GM12801 (cell line): ENCODE measurements around the gene HDAC10.

Experiments used
- TF ChIP-seq, protein P1 (sequence below): IDR thresholded peaks from one replicate; pipeline ENCODE4 v1.5.1; 2011; ENCODE audit warnings: control low read depth; ENCODE audit not compliant: insufficient read length; ENCODE audit errors: extremely low read depth

The HDAC10 gene

DNA sequence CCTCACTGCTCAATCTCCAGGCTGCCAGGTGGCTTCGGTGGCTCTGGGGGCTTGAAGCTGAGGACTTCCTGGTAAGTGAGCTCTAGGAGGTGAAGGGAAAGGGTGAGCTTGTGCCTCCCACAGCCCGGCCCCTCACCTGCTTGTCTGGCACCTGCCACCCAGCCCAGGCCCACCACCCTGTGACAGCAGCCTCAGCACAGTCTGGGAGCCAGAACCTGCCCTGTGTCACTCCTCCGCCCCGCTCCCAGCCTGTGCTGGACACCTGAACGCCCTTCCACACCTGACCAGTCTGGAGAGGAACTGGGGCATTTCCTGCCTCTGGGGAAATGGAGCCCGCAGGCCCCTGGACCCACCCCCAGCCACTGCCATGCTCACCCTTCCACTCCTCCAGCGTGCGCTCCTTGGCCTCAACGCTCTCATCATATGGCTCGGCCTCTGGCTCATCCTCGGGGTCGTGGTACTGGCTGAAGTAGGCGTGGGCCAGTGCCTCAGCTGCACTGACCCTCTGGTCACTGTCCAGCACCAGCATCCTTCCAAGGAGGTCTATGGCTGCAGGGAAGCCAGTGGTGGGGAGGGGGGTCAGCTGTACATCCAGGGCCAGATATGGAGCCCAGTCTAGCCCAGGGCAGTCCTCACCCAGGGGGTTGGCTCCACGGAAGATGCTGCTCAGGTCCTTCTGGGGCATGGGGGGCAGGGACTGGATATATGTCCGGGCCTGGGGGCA lies 14.0 kb upstream of the HDAC10 start:
- TF ChIP-seq, protein P1, sequence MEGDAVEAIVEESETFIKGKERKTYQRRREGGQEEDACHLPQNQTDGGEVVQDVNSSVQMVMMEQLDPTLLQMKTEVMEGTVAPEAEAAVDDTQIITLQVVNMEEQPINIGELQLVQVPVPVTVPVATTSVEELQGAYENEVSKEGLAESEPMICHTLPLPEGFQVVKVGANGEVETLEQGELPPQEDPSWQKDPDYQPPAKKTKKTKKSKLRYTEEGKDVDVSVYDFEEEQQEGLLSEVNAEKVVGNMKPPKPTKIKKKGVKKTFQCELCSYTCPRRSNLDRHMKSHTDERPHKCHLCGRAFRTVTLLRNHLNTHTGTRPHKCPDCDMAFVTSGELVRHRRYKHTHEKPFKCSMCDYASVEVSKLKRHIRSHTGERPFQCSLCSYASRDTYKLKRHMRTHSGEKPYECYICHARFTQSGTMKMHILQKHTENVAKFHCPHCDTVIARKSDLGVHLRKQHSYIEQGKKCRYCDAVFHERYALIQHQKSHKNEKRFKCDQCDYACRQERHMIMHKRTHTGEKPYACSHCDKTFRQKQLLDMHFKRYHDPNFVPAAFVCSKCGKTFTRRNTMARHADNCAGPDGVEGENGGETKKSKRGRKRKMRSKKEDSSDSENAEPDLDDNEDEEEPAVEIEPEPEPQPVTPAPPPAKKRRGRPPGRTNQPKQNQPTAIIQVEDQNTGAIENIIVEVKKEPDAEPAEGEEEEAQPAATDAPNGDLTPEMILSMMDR: no peak

DNA sequence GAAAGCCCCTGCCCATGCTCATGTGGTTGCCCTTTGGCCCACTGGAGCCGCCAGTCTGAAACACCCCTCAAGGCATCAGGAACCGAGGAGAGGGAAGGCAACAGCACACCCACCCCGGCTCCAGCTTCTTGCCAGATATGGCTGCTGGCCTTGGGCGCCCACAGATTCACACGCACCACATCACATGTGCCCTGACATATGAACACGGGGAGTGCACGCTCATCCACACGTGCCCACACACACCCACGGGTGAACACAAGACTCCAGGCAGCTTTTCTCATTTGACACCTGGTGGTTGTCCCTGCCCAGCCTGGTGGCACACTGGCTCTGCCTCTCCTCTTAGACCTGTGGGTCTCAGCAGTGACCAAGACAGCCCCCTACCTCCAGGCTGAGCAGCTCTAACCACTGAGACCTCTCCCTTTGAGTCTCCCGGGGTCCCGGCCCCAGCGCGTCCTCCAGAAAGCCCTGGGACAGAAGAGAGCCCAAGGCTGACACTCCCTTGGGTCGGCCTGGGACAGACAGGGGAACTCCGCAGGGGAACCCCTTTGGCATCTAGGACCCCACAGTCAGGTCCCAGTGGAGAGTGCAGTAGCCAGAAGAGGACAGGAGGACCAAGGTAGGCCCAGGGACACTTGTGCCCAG lies 13.2 kb upstream of the HDAC10 start:
- TF ChIP-seq, protein P1: no peak

DNA sequence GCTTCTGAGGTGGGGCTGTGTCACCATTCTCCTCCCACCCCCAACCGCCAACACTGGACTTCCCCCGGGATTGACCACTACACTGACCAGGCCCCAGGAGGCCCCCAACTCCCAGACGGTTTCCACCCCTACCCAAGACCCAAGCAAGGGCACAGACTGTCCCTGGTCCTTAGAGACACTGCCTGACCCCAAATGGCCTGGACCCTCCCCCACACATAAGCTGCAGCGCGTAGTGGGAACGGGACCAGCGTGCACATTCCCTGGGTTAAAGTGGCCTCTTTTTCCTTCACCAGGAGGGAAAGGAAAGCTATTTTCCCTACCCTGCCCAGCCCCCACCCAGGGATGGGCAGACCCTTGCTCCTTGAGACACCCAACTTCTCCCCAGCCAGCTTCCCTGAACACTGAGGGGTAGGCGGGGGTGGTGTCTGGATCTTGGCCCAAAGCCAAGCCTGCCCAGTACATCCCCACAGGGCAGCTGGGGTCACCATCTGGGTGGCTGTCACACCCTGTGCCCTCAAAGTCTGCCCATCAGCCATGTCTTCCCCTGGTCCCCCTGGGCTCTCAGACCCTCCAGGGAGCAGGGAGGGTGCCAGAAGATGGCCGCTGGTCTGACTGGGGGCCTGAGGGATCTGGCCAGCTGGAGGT lies 12.0 kb upstream of the HDAC10 start:
- TF ChIP-seq, protein P1: no peak

DNA sequence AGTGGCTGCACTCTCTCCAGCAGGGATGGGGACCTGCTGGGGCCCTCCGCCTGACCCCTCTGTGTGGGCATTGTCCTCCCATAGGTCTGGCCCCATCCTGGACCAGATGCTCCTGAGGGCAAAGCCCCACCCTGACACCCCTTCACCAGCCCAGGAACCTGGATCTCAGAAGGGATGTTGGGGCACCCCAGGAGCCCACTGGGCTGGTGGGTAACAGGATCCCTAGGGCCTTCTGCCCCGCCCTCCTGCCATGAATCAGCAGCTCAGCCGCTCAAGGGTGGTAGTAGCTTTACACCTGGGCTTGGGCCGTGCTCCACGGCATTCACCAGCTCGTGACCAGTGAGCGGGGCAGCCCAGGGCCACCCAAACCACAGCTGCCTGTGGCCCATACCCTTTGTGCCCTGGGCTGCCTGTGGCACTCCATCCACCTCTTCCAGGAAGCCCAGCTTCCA lies 11.4 kb upstream of the HDAC10 start:
- TF ChIP-seq, protein P1: no peak

DNA sequence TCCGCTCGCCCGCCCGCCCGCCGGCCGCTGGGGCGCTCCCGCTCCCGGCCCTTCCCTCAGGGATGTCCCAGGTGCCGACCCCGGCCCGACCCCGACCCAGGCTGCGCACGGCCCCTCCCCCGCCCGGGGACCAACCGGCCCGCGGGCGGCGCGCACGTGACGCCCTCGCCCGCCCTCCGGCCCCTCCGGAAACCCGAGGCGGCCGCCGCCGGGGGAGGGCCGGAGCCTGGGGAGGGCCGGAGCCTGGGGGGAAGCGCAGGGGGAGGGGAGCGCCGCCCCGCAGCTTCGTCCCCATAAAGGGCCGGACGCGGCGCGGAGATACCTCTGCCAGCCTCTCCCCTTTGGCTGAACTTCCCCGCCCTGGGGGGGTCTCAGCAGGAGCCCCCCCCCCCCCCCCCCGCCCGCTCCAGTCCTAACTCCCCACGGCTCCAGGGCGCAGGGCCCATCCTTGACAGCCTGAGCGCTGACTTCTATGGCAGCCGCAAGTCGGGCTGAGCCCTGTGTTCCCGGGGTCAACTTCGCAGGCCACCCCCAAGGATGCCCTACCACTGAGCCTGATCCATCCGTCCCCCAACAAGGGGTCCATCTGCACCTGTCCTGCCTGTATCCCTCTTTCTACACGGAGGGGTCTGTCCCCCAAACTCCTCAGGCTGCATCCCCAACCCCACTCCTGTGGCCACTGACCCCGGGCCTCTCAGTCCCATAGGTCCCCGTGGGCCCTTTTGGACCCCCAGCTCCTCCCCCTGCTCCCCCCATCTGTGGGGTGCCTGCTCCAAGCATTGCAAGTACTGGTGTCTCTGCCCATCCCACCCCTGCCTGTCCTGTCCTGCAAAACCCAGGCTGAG lies 10.8 kb upstream of the HDAC10 start, which contains the start of gene MAPK12:
MAPK12 (minus strand) TSS at position 69 of the 845 bp plus-strand sequence. CDS start 174 bp downstream, outside the sequence.
- TF ChIP-seq, protein P1: no peak

DNA sequence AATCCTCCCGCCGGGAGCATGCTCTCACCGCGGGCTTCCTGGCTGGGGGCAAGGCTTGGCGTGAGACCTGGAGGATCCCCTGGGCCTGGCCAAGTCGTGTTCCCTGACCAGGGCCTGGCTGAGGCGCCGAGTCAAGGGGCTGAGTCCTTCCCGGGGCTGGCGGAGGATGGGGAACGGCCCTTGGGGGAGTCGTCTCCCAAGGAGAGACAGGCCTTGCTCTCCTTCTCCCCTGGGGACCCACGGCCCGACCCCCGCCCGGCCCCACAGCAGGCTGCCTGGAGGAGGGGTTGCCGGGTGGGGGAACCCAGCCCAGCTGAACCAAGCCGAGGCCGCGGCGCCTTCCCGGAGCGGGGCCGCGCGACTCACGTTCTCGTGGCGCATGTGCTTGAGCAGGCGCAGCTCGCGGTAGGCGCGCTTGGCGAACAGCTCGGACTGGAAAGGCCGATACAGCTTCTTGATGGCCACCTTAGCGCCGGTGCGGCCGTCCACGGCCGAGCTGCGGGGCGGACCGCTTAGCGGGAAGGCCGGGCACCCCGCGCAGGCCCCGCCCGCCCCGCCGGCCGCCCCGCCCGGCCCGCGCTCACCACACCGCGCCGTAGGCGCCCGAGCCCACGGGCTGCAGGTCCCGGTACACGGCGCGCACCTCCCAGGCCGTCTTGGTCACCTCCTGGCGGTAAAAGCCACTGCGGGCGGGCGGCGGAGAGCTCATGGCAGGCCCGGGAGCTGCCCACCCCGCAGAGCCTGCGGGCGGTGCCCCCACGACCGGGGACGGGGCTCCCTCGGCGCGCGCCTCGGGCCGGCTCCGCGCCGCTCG lies 9.9 kb upstream of the HDAC10 start:
- TF ChIP-seq, protein P1: no peak
